GM06990 (cell line): Measurements from ENCODE around the gene GNG13.

Source experiments
- DNase-seq: peaks from one replicate; pipeline ENCODE4 v3.0.0-alpha.2; 2011; ENCODE audit not compliant: insufficient read length; ENCODE audit errors: extremely low read depth
- H3K27me3 ChIP-seq: replicated peaks from 2 replicates; pipeline ENCODE4 v1.6.0; 2011; ENCODE audit warnings: low read length; ENCODE audit not compliant: control insufficient read depth, insufficient read depth
- H3K36me3 ChIP-seq: 2 replicates; pipeline ENCODE4 v1.5.1; 2011; ENCODE audit warnings: low read length; ENCODE audit not compliant: control insufficient read depth, insufficient read depth
- H3K4me3 ChIP-seq: replicated peaks from 2 replicates; pipeline ENCODE4 v1.5.1; 2011; ENCODE audit warnings: low read depth, mild to moderate bottlenecking, control low read depth, low read length
- CTCF ChIP-seq: IDR thresholded peaks from 2 replicates; pipeline ENCODE4 v1.5.1; 2011; ENCODE audit warnings: low read length, control low read depth, mild to moderate bottlenecking, inconsistent platforms; ENCODE audit not compliant: insufficient read depth, poor library complexity, severe bottlenecking

The GNG13 gene

DNA sequence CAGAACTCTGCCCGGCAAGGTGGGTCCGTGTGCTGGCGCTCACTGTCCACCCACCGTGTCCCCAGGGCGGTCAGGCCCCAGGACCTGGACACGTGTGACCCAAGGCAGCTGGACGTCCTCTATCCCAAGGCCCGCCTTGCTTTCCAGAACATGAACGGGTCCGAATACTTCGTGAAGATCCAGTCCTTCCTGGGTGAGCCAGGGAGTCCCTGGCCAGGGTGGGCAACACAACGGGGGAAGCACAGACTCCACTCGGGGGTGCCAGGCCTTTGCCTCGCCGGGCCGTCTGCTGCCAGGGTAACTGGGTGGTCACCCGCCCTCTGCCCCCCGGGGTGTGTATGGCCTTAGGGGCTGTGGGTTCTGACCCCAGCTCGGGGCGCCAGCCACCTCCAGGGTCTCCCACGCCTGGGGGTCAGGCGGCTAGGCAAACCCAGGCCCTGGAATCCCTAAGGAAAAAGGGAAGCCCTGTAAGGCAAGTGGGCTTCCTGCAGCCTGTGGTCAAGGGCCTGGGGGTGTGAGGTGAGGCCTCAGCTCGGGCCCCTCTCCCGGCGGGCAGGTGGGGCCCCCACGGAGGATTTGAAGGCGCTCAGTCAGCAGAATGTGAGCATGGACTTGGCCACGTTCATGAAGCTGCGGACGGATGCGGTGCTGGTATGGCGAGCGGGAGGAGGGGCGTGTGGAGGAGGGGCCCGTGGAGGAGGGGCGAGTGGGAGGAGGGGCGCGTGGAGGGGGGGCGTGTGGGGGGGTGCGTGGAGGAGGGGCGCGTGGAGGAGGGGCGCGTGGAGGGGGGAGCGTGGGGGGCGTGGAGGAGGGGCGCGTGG is 33.5 kb downstream of the GNG13 start:
- Histone ChIP-seq H3K4me3 (no peak overlapping the region), H3K36me3 (no peaks in the 10 kb centered on the region), H3K27me3 (no peaks in the 10 kb centered on the region)
- peak; percentile 8 for DNase-seq
- TF ChIP-seq CTCF: no peak

DNA sequence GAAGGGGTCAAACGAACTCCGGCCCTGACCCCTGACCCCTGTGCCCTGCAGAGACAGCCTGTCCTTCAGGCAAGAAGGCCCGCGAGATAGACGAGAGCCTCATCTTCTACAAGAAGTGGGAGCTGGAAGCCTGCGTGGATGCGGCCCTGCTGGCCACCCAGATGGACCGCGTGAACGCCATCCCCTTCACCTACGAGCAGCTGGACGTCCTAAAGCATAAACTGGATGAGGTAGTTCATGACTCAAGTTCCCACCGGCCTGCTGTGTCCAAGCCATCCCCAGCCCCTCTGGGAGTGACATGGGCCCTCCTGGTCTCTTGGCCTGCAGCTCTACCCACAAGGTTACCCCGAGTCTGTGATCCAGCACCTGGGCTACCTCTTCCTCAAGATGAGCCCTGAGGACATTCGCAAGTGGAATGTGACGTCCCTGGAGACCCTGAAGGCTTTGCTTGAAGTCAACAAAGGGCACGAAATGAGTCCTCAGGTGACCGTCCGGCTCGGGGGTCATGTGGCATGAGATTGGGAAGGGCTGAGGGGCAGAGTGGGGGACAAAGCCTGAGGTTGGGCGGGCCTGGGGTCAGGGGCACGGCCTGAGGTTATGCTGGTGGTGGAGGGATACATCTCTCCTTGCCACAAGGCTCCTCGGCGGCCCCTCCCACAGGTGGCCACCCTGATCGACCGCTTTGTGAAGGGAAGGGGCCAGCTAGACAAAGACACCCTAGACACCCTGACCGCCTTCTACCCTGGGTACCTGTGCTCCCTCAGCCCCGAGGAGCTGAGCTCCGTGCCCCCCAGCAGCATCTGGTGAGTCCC is 34.3 kb downstream of the GNG13 start:
- H3K36me3 ChIP-seq: no peaks in the 10 kb centered on the region
- no peak for TF ChIP-seq CTCF
- no peaks in the 10 kb centered on the region for H3K27me3 ChIP-seq
- no peak for DNase-seq
- no peak overlapping the region for H3K4me3 ChIP-seq

DNA sequence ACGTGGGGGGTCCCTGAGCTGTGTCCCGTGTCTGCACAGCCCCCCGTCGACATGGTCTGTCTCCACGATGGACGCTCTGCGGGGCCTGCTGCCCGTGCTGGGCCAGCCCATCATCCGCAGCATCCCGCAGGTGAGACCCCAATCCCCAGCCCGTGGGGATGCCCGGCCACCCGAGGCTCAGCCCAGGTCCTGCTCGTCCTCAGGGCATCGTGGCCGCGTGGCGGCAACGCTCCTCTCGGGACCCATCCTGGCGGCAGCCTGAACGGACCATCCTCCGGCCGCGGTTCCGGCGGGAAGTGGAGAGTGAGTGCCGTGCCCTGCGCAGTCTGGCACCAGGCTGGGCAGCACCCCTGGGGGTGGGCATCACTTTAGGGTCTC is 35.1 kb downstream of the GNG13 start:
- Histone ChIP-seq H3K27me3 (no peaks in the 10 kb centered on the region), H3K36me3 (no peaks in the 10 kb centered on the region), H3K4me3 (no peak overlapping the region)
- no peak for DNase-seq
- no peak for TF ChIP-seq CTCF

DNA sequence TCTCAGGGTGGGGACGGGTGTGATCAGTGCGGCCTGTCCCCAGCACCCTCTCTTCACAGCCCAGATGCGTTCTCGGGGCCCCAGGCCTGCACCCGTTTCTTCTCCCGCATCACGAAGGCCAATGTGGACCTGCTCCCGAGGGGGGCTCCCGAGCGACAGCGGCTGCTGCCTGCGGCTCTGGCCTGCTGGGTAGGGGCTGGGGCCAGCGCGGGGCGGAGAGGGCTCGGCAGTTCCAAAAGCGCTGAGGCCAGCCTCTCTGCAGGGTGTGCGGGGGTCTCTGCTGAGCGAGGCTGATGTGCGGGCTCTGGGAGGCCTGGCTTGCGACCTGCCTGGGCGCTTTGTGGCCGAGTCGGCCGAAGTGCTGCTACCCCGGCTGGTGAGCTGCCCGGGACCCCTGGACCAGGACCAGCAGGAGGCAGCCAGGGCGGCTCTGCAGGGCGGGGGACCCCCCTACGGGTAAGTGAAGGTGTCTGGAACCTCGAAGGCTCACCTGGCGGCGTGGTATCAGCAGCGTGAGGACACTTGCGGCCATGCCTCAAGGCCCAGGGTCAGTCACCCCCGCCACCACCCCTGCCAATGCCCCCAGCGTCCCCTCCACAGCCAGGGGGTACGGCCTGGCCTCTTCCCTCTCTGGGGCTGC is 35.6 kb downstream of the GNG13 start:
- peak; percentile 4 for DNase-seq
- TF ChIP-seq CTCF: no peak
- Histone ChIP-seq H3K36me3 (no peaks in the 10 kb centered on the region), H3K27me3 (no peaks in the 10 kb centered on the region), H3K4me3 (no peak overlapping the region)

DNA sequence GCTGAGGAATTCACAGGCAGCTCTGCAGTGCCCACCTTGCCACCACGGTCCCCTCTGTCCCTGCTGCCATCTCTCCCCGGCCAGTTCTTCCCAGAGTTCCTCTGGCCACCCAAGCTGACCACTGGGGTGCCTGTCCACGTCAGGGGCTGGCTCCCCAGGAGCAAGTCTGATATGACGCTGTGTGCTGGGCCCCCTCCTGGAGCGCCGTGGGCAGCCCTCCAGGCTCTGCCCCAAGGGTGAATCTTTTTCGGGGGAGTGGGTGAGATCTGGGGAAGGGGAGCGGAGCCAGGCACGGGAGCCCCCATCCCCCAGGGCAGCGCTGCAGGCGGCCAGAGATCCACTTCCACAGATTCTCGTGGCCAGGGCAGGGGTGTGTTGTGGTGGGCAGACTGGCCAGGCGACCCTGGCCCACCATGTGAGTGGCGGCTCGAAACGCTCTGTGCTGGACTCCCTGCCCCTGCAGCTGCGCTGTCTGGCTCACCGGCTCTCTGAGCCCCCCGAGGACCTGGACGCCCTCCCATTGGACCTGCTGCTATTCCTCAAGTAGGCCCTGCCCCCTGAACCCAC is 36.3 kb downstream of the GNG13 start:
- H3K4me3 ChIP-seq: no peak overlapping the region
- no peak for DNase-seq
- no peaks in the 10 kb centered on the region for H3K36me3 ChIP-seq
- no peaks in the 10 kb centered on the region for H3K27me3 ChIP-seq
- no peak for TF ChIP-seq CTCF
